GM18498 (cell line): ENCODE results near the gene OR2T34.
"Not testable (repeated sequence)": the region's sequence is repeated elsewhere in the genome, so short reads cannot be mapped to it uniquely, and the experiment has no call there.

Experiments used
- ATAC-seq: cut with Tn5 transposase; IDR thresholded peaks from one replicate; pipeline ENCODE4 v1.9.1; 2021; ENCODE audit warnings: mild to moderate bottlenecking, moderate library complexity; ENCODE audit not compliant: unreplicated experiment

The OR2T34 gene

DNA sequence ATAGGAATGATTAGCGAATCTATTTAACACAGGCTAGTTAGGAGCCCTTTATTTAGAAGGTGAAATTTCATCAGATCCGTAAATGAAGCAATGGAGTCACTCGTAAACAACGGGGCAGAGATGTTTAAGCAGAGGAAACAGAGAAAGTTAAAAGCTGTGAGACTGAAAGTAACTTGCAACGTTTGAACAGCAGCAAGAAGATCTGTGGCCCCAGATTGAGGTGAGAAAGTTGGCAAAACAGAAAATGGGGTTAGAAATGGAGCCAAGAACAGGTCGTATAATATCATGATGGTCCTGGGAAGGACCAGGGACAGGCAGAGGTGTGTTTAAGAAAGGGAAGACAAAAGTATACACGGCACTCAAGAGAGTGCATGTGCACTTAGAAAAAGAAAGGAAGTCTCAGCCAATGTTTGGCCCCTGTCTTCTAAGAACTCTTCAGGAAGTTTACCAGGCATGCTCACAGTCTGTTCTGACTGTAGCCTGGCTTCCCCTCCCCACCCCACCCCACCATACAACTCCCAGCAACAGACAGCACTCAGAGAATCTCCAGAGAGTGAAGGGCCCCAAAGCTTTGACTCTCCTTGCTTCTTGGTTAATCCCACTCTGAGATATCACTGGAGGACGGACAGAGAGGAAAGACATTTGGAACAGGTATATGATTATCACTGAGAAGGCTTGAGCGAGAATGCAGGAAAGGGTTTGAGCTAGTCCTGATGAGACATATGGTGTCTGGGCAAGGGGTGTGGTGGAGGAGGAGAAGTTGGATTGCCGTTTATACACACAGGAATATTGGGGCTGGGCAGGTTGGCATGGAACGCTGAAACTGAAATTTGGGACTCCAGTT lies 8.8 kb downstream of the OR2T34 start:
- peak; percentile 79 for ATAC-seq

DNA sequence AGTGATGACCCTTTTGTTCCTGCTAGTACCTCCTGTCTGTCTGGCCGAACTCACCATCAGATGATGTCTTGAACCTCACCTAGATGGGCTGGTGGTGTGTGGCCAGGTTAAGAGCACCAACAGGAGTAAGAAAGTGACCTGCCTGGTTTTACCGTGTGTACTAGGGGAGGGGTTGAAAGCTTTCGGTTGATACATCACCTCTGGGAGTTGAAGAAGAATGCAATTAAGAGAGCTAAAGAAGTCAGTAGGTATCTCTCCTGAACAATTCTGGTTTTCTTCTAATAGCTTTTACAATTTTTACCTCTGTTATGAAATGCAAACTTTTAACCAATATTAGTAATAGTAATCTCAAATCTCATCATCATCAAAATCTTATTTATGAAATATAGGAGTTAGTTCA lies 11.9 kb downstream of the OR2T34 start, which contains the start of gene OR2T29:
TSS of gene OR2T29 (minus strand) at position 101 of the 400 bp plus-strand sequence. CDS start 3,281 bp downstream, outside the sequence.
- ATAC-seq: not testable (repeated sequence)

DNA sequence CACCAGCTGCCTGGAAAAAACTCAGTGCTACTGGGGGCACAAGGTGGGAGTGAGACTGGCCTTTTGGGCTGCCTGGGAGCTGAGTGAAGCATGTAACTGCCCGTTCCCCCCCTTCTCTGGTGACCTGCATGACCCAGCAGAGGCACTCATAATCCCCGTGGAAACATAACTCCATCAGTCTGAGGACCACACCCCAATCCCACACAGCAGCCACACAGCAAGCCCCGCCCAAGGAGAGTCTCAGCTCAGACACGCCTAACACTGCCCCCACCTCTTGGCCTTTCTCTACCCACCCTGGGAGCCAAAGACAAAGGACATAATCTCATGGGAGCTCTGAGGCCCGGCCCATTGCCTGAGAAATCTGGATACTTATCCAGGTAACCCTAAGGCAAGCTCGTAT lies 23.5 kb downstream of the OR2T34 start:
- not testable (repeated sequence) for ATAC-seq

DNA sequence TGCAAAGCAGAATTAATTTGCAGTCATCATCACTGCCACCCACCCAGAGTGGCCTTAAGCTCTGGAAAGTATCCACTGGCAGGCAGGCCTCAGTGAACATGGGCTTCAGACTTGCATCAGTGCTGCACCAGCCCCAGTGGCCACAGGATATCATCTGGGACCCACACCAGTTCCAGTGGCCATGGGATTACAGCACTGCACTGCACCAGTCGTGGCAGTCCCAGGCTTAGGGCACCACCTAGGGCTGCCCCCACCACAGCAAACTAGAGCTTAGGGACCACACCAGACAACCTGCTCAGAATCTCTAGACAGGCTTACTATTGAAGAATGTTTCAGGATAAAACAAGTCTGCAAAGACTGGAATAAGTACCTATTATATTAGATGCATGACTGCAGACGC lies 27.2 kb downstream of the OR2T34 start:
- ATAC-seq: not testable (repeated sequence)

DNA sequence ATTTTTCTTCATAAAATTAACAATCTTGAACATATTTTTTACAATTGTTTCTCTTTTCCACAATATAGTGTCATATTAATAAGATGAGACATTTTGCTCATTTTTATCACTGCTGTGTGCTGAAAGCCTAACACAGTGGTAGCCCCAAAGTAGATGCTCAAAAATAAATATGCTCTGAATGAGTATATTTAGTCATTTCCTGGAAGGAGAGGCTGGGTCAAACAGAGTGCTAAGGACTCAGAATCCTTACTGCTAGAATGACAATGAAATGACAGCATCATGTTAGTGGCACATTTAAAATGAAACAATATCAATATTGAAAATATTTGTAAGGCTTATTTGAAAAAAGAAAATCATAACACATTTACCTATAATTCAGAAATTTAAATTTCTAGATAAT lies 37.1 kb downstream of the OR2T34 start:
- ATAC-seq: not testable (repeated sequence)
